Activated CD4-positive, alpha-beta T cell treated with anti-CD3 and anti-CD28 coated beads, Interleukin-2, amount 50 U/mL, for 1 hour (primary cell): Measurements from ENCODE around the gene UBTF.
A peak's percentile ranks its signal among the peaks of the same experiment; 100 is the strongest.
"Not testable (repeated sequence)": the region's sequence is repeated elsewhere in the genome, so short reads cannot be mapped to it uniquely, and the experiment has no call there.

ENCODE experiments used
- DNase-seq: peaks from one replicate; pipeline ENCODE4 v3.0.0-alpha.2; 2020

UBTF gene

GRCh38 chr17:44247440-44247841, 28.0 kb upstream of the UBTF start:
- DNase-seq = no peak

DNA sequence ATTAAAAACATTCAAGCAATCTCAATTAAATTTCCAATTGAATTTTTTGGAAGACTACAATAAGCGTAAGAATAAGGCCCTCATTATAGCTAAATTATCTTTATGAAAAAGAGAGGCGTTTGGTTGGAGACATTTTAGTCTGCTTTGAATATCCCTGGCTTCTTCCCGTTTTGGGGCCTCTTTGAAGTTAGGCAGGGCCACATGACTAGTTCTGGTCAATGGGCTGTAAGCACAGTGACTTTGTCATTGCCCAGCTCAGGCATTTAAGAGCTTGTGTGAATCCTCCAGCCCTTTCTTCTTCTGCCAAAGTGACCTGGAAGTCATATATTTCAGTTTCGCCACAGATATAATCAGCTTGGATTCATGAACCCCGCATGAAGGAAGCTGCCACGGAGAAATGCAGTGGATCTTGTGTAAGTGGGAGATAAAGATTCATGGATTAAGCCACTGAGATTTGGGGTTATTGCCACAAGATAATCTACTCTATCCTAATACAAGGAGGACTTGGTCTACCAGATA, 21.7 kb upstream of the UBTF start:
- no peak for DNase-seq

- DNase-seq = not testable (repeated sequence)
Measured at GRCh38 chr17:44237886-44238285, 18.4 kb upstream of the UBTF start.

DNA sequence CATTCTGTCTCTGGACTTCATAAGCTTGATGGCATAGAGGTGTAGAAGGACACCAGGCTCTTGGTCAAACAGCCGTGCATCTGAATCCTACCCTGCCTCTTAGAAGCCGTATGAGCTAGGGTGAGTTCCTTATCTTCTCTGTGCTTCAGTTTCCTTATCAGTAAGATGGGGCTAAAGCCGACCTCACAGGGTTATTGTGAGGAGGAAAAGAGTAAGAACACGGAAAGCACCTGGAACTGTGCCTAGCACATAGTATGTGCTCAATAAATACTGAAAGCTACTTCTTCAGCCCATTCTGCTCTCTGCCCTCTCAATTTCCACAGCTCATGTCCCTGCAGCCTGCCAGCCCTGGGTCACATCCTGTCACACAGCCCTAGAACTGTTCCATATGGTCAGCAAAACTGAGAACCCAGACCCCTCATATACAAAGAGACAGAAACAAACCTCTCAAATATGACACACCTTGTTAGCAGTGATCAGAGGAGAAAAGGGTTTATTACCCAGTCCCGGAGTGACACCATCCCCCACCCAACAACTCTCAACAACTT, 17.0 kb upstream of the UBTF start:
- no peak for DNase-seq

DNA sequence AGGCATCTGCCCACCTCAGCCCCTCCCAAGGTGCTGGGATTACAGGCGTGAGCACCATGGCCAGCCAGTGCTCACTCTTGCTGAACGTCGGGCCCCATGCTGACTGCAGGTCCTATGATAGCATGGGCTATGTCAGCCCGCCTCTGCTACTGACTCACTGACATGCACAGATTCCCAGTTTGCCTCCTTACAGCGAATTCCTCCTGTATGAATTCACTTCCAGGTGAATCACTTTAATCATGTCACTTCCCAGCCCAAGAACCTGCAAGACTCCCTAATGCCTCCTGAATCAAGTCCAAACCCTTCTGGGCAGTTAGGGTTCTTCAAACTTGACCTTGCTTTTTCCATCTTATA, 16.1 kb upstream of the UBTF start:
- no peak for DNase-seq

- DNase-seq = no peak
Measured at GRCh38 chr17:44233582-44233981, 14.1 kb upstream of the UBTF start.

DNA sequence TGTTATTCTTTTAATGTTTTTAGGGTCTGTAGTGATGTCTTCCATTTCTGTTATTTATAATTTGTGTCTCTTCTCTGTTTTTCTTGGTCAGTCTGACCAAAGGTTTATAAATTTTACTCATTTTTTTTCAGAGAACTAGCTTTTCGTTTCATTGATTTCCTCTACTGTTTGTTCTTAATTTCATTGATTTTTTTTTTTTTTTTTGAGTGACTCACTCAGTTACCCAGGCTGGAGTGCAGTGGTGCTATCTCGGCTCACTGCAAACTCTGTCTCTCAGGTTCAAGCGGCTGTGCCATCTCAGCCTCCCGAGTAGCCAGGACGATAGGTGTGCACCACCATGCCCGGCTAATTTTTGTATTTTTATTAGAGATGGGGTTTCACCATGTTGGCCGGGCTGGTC, 12.6 kb upstream of the UBTF start:
- DNase-seq = no peak

DNA sequence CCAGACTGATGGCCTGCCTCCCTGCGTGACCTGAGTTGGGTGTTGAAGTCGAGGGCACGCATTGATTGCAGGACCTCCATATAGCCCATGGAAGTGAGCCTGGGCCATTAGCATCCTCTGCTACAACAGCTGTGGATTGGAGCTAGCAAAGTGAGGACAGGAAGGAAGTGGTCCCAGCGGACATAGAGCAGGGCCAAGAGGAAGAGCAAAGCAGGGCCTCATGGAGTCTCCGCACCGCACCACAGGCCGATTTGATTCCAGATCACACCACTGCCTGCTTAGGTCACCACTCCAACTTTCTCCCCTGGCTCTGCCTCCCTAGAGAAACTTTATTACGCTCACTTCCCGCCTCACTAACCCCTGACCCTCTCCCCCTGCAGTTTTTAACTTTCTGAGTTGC, 10.7 kb upstream of the UBTF start:
- no peak for DNase-seq

DNA sequence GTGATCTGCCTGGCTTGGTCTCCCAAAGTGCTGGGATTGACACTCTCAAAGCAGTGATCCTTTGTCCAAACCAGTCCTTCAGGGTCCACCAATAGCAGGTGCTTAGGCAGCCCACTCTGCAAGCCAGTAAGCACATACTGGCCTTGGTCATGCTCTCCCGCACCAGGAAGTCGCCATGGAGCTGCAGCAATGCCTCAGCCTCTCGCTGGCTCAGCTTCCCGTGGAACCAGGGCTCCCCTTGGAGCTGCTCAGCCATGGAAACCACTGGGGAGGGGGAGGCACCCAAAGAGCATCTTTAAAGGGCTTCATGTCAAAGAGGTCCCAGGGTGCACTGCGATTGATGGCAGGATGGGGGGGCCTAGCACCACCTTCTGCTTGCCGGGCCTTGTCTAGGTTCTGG, 9.6 kb upstream of the UBTF start:
- no peak for DNase-seq

DNA sequence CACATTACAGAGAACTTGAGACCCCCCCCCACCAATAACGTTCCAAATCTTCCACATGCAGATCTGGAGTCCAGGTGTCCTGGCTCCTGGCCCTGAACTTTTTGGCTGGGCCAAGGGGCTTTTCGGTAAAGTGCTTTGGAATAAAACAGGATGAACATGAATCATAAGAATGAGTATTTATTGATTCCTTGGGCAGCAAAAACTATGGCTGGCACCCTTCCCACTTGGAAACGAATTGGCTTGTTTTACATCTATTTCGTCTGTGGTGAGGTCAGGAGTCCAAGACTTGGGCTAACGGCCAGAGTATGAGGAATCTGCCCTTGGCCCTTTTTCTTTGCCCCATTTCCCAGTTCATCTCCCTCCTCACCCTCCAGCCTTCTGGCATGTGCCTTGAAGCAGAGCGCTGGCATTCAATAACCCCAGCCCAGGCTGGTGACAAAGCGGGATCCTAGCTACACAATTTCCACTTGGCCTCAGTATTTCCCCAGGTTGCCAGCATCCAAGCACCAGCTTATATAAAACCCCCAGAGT, 4.1 kb upstream of the UBTF start:
- no peak for DNase-seq

DNA sequence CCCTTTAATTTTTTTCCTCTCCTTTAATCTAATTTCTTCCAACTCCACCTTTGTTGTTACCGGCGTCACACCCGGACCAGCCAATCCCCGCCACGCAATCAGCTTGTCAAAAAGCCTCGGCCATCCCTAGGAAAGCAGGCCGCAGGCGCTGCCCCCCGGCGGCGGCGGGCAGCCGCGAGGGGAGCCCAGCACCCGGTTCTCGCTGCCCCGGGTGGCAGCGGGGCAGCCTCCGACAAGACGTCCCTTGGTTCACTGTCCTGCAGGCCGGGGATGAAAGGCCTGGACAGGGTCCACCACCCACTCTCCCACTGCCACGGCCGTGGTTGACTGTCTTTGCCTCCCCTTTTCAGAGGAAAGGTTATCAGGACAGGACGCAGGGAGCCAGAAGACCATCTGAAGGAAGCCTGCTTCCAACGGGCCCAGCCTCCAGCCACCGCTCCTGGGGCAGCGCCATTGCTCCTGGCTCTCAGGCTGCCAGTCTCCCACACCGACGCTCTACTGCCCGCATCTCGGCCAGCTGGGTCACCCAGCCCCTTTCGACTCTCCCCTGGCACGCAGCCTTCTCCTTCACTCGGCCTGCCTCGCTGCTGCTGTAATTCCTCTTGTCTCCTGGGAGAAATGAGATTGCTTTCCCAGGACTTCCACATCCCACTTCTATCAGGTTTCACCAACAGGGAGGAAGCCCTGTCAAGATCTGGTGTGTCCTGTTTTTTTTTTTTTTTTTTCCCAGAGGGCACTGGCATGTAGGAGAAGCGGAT, 2.8 kb upstream of the UBTF start:
- DNase-seq = peak; percentile 32

DNA sequence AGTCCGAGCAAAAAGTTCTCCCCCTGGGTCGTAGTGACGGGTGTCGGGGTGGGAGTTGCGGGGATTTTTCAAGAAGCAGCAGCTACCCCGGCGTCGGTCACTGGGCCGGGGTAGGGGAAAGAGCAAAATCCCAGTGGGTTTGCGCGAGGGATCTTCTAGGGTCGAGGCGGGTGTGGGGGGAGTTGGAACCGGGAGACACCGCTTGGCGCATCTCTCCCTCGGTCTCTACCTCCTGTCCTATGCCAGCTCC, 2.3 kb upstream of the UBTF start:
- no peak for DNase-seq

- DNase-seq = peak; percentile 59
Measured at GRCh38 chr17:44221084-44221861, 1.8 kb upstream of the UBTF start.

DNA sequence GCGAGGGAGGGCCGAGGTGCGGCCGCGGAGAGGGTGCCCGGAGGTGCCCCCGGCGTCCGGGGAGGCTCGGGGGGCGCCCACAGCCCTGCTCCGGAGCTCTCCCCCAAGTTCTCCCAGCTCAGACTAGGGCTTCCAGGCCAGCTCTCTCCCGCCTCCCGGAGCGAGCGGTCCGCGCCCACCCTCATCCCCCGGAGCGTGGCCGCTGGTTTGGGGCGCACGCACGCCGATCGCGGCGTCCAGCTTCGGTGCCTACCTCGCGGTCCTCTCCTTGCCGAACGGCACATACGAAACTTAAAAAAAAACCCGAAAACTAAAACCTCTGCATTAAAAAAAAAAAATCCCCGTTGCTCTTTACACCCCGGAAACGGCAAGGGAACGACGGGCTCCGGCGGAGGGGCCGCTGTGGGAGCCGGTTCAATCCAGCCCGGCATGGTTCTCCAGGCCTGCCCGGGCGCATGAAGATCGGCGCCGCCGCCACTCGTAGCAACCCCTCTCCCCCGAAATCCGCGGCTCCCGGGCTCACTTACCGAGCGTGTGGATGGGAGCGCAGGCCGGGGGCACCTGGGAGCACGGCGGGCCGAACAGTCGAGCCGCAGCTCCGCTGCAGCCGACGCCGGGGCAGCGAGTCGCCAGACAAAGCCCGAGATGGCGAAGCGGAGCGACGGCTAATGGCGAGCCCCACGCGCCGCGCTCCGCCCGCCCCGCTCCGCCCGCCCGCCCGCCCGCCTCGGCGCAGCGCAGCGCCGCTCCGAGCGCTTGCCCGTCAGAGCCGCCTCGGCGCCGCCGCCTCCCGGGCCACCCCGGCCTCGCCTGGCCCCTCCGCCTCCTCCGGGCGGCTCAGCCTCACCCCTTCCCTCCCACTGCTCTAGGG, 973 bp upstream of the UBTF start:
- DNase-seq = peak; percentile 45

GRCh38 chr17:44219108-44219615, 313 bp downstream of the UBTF start:
- peak; percentile 65 for DNase-seq

- peak; percentile 85 for DNase-seq
Measured at GRCh38 chr17:44218344-44219107, 949 bp downstream of the UBTF start.

DNA sequence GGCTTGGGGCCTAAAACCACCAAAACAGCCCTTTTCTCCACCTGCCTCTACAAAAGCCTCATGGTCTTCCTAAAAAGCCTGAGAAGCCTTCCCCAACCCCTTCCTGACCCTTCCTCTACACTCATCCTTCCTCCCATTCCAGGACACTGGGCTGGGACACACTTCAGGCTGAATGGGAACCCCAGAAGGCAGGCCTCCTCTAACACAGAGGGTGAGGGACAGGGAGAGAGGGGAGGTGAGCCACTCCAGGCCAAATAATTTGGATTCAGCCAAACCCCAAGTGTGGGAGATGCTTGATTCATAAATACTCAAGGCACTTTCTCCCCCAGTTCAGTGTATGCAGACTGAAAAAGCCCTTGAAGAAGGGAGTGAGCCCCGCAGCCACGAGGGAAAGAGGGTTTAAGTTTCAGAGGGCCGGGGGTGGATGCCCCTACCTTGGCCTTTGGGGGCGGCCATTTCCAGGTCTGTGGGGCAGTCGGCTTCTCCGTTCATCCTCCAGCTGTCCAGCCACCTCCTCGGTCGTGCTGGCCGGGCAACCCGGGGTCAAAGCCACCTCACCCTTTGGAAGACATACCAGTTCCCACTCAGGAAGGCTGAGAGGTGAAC, 1.6 kb downstream of the UBTF start:
- no peak for DNase-seq

DNA sequence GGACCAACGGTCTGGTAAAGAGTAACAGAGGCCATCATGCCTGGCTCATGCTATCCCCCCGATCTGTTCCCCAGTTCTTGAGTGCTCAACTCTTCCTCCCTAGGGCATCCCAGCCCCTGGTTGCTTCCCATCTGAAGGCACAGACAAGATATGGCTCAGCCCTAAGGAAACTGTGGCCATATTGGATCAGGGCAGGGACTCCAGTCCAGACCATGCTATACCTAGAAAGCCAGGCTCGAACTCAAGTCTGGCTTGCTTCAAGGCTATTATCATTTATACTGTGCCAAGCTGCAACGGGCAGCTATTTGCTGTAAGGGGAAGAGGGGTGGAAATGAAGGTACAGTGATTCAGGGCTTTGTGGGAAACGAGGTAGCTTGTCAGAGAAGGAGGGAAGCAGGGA, 2.8 kb downstream of the UBTF start:
- DNase-seq = no peak

GRCh38 chr17:44216173-44216572, 3.3 kb downstream of the UBTF start:
- peak; percentile 25 for DNase-seq

DNA sequence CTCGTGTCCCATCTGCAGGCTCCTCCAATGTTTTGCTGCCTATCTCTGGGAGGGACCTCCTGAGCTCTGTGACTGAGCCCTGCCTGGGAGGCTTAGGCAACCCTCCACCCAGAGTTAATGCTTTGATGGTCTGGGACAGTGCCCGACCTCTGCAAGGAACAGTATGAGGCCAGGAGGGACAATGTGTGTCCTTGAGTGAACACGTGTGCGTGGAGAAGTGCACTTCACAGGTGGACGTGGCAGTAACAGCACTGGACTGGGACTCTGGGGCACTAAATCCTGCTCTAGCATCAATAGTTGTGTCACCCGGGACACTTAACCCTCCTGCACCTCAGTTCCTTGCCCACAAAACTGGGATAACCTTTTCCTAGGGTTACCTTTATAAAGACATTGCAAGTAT, 4.6 kb downstream of the UBTF start:
- DNase-seq = no peak

DNA sequence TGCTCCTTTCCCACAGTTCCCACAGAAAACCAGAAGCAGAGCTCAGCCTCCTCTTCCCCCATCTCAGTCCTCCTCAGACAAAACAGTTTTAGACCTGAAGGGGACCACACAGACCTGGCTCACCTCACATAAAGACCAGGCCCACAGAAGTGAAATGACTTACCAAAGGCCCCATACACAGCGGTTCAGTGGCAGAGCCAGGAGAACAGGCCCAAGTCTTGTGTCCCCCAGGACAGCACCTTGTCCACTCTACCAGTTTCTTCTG, 5.3 kb downstream of the UBTF start:
- no peak for DNase-seq
